Suppressor macrophage (primary cell): ENCODE results near the gene SYT15B.
A peak's percentile ranks its signal among the peaks of the same experiment; 100 is the strongest.
"Not testable (repeated sequence)": the region's sequence is repeated elsewhere in the genome, so short reads cannot be mapped to it uniquely, and the experiment has no call there.

Experiments used
- DNase-seq, 4 experiments: peaks; one replicate each; pipeline ENCODE4 v3.0.0-alpha.2; 2020 to 2022
- total RNA-seq, 17 experiments: gene quantifications; one replicate each; lab custom pipeline; 2026; ENCODE audit warnings: mixed read lengths in 6 of 17, inconsistent platforms in 3 of 17; lab: John Stamatoyannopoulos, UW

The SYT15B gene
- 0 to 1.4 (median 0) reads per million in 17 experiments for total RNA-seq

- DNase-seq, result not testable (repeated sequence)
Observed at GRCh38 chr10:47763554-47764175, at the start of gene SYT15B. TSS of gene SYT15B (minus strand) at chr10:47763592. CDS start at chr10:47762640, 952 bp downstream.

- not testable (repeated sequence) for DNase-seq
Observed at GRCh38 chr10:47779590-47779989, 16.2 kb upstream of the SYT15B start.

DNA sequence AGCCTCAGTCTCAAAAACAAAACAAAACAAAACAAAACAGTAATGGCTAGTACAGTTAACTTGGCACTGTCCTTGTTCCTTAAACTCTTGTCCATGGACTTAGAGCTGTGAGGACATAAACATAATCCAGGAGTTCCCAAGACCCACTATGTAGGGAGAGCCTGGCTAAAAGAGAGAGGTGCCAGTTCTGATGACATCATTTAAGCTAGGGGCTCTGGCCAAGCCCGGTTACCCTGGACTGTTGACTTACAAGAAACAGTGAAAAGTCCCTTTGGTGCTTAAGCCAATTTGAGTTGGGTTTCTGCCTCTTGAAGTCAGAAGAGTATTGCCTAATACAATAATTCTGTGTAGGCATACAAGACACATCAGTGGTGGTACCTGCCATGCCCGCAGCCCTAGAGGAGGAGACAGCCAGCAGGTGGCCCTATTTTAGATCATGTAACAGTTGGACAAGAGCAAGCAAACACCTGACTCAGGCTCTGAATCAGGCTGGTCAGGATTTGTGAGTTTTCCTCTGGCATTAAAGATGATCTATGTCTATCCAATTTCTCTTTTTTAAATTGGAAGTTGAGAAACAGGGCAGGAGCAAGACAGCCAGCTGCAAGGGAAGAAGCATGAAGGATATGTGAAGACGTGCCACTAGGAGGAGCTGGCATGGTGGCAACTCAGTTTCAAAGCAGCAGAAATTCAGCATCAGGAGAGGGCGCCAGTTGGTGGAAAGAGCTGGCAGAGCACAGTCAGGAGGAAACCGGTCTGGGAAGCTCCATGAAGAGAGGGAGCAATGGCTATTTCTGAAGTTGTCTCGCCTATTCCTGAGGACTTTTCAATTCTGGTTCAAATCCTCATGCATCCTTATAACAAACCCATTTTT, 12.2 kb upstream of the SYT15B start:
- peak; percentile 46 to 76 (median 64) for DNase-seq

- not testable (repeated sequence) for DNase-seq
Observed at GRCh38 chr10:47770745-47771144, 7.4 kb upstream of the SYT15B start.

DNA sequence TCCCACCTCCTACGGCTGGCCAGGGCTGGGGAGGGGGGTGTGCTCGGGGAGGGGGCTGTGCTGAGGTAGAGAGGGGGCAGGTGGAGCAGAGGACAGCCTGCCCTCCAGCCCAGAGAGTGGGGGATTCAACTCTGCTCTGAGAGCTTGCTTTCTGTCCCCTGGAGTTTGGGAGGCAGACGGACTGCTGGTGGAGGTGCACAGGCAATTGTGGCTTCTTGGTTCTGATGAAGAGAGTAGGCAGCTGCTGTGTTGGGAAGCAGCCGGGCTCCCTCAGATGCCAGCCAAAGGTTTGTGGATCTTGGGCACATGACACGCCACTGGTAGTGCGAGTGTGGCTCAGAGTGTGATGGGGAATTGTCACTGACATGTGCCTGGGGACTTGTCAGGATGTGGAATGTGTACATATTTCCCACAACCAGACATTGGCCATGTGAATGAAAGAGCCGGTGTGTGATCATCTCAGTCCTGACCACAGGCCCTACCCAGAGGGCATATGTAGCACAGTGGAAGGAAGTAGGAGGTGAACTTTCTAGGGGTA, 5.3 kb upstream of the SYT15B start:
- peak in 1 of 4 experiments; percentile 2 for DNase-seq

GRCh38 chr10:47768085-47768484, 4.7 kb upstream of the SYT15B start:
- peak in 2 of 4 experiments; percentile 2 for DNase-seq

DNA sequence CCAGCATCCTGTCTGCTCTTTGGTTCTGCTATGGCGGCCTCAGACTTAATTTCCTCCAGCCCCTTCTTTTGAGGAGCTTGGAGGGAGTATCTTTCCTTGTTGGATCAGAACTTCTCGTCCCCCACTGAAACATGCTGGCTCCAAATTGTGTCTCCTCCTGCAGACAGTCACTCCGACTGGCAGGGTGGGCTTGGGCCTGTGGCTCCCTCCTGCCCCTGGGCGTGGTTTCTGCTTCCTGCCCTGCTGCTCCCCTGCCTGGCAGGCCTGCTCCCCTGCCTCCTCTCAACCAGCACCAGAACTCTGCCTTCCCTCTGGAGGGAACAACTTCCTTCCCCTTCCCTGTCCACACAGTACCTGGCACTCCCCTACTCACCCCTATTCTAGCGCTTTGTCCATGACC, 3.8 kb upstream of the SYT15B start:
- DNase-seq, result not testable (repeated sequence)

GRCh38 chr10:47765232-47765631, 1.8 kb upstream of the SYT15B start:
- DNase-seq, result not testable (repeated sequence)

GRCh38 chr10:47762674-47763553, 478 bp downstream of the SYT15B start:
- peak in 1 of 4 experiments; percentile 1 for DNase-seq

DNA sequence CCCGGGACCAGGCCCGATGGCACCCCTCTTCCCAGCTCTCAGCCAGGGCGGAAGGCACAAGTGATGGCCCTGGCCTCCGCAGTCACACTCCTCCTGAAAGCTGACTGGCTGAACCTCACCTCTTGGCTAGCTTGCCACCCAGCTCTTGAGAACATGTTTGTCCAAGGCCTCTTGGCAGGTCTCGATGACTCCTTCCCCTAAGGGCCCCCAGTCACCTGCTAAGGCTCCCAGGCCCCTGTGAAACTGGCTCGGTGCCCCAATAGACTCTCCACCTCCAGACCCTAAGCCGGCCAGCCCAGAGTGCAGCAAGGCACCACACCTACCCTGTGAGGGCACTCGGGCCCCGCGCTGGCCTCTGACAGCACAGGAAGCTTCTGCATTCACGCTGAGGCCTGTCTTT, 4.5 kb downstream of the SYT15B start:
- not testable (repeated sequence) for DNase-seq

DNA sequence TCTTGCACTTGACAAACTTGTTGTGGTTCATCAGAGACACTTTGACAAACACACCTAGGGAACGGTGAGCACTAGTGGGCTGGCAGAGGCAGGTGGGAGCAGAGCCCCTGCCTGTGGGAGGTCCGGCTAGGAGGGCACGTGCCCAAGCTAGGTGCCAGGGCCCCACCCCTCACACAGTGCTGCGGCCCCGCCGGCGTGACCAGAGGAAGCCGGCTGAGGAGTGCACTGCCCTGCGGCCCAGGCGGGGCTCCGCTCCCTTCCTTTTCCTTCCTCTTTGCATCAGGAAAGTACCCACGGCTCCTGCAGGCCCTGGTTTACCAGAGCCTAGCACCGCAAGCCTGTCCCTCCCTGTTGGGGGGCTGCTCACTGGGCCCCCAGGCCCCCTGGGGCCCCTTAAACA, 7.2 kb downstream of the SYT15B start:
- DNase-seq, result not testable (repeated sequence)

DNA sequence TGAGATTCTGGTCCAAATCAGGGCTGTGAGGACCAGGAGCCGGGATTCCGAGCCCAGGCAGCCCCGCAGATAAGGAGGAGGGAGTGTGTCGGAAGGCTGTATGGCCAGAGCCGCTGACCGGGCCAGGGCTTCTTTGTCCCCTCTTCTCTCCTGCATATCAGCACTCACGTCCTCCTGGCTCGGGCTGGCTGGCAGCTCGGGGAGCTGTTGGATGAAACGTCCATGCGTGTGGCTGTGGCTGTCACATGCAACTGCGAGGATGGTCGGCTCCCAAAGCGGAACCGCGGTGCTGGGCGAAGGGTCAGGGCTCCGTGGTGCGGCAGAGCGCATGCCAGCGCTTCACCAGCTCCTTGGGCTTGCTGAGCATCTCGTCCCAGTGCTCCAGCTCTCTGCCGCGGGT, 9.5 kb downstream of the SYT15B start:
- not testable (repeated sequence) for DNase-seq

- not testable (repeated sequence) for DNase-seq
Observed at GRCh38 chr10:47753176-47753575, 10.2 kb downstream of the SYT15B start.

GRCh38 chr10:47751821-47752220, 11.6 kb downstream of the SYT15B start:
- DNase-seq, result not testable (repeated sequence)

- DNase-seq, result not testable (repeated sequence)
Observed at GRCh38 chr10:47750360-47750759, 13.0 kb downstream of the SYT15B start.

- DNase-seq, result not testable (repeated sequence)
Observed at GRCh38 chr10:47746780-47747376, 16.5 kb downstream of the SYT15B start.

DNA sequence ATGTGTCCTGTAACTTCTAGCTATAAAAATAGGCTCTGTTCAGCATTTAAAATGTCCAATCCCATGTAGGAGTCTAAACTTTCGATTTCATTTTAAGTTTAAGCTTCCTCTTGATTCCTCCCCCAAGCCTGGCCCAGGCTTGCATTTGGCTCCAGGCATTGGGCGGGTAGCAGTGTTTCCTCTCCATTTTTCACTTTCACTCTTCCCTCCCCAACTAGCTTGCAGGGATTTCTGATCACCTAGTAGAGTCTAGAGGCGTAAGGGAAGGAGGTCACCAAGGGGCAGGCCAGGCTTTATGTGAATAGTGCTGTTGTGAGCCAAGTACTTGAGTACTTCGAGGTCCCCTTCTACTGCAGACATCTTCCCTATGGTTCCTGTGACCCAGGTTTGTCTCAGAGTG, 18.5 kb downstream of the SYT15B start:
- not testable (repeated sequence) for DNase-seq

DNA sequence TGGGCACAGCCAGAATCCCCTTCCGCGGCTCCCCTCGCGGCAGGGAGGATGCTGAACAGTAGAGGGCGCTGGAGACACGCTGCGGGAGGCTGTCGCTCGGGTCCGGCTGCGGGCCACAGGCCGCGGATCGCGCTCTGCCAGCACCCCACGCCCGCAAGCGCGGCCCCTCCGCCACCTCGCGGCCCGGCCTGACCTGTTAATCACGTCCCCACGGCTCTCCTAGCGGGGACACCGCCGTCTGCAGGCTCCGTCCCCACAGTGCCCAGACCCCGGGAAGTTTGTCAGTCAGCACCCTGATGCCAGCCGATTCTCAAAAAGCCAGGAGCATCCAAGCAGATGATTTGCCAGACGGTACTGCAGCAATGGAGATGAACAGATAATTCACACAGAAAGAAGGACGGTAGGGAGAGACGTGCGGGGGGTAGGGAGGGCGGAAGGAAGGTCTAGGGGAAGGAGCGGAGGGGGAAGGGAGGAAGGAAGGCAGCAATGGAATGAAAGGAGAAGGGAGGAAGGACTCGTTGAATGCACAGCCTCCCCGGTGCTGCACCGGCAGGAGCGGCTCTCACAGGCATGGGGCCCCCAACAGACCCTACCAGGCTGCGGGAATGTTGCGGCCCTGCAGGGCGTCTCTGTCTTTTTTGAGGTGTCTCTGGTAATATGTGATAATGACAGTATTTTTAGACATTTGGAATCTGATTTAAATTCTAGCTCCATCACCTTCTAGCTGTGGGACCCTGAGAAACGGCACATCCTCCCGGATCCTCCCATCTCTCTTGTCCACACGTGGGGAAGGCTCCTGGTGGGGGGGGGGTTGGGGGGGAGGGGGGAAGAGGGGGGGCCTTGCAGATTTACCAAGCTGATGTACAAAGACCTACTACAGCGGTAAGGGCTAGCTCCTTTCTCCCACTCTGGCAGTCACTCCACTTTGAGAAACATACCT, 19.5 kb downstream of the SYT15B start:
- peak in 1 of 4 experiments; percentile 15 for DNase-seq

DNA sequence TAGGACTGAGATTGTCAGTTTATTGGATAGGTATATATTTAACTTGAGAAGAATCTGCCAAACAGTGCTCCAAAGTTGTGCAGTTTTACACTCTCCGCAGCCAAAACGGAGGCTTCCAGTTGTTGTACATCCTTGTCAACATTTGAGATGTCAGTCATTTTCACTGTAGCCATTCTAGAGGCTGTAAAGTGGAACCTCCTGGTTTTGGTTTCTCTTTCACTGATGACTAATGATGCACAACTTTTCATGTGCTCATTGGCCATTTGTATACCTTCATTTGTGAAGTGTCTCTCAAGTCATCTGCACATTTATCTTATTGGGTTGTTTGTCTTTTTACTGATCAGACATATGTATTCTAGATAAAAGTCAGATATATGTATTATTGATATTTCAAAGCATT, 22.5 kb downstream of the SYT15B start:
- DNase-seq, result not testable (repeated sequence)

DNA sequence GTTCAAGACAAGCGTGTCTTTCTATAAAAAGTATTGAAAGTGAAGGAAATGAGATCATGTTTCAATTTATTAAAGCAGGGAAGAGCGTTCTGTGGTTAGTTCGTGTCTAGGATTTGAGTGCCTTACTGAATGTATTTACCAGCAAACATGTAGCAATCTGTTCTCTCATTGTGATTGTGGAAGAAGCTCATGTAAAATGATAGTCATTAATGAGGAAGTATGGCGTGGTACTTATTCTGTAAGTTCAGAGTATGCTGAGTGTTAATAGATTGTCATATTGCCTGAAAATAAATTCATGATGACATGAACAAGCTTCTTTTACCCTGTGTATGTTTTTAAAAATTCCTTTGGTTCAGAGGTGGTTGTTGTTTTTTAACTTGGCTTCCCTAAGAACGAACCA, 32.5 kb downstream of the SYT15B start:
- DNase-seq, result not testable (repeated sequence)

GRCh38 chr10:47725740-47726139, 37.7 kb downstream of the SYT15B start:
- DNase-seq, result not testable (repeated sequence)
